Left ventricle myocardium inferior (tissue), 1 donor: ENCODE results near the gene SLC22A7. TPM values are rescaled to one million over a fixed set of nuclear protein-coding genes. Genes with fewer than 3 reads are reported as not detected.

Experiments used
- DNase-seq: peaks from one replicate; pipeline ENCODE4 v3.0.0-alpha.2; 2020
- H3K27ac ChIP-seq: fragments of 200-600 bp; replicated peaks from 2 replicates; pipeline ENCODE4 v1.8.0; 2021
- H3K27me3 ChIP-seq: fragments of 200-600 bp; 2 replicates; pipeline ENCODE4 v1.8.0; 2021; ENCODE audit warnings: low read depth
- H3K36me3 ChIP-seq: fragments of 200-600 bp; 2 replicates; pipeline ENCODE4 v1.8.0; 2021
- H3K4me1 ChIP-seq: fragments of 200-600 bp; 2 replicates; pipeline ENCODE4 v1.8.0; 2021
- H3K4me3 ChIP-seq: fragments of 200-600 bp; 2 replicates; pipeline ENCODE4 v1.8.0; 2021; ENCODE audit warnings: mild to moderate bottlenecking, moderate library complexity
- H3K9me3 ChIP-seq: fragments of 200-600 bp; replicated peaks from 2 replicates; pipeline ENCODE4 v1.8.0; 2021
- CTCF ChIP-seq: fragments of 200-600 bp; IDR thresholded peaks from 2 replicates; pipeline ENCODE4 v1.8.0; 2021; ENCODE audit warnings: antibody characterized with exemption, mild to moderate bottlenecking, borderline replicate concordance
- intact Hi-C: fragments of 100-400 bp; cut with micrococcal nuclease; formaldehyde crosslinking; loops from one replicate; pipeline ENCODE4 v1.11.0; 2022
- total RNA-seq: library from RNA; stranded (reverse); fragmentation: NEBNext Ultra II Directional; extraction: Animal tissue kit (Norgen Biotek cat#: 25700); gene quantifications from one replicate; pipeline ENCODE4 v1.2.1, GENCODE V29; 2021
- donor health status: DM: no; HTN: yes; CAD: no; lungs with severe emphysema.

SLC22A7 gene
- total RNA-seq, 1 donor from 2014 or later, result not detected

DNA sequence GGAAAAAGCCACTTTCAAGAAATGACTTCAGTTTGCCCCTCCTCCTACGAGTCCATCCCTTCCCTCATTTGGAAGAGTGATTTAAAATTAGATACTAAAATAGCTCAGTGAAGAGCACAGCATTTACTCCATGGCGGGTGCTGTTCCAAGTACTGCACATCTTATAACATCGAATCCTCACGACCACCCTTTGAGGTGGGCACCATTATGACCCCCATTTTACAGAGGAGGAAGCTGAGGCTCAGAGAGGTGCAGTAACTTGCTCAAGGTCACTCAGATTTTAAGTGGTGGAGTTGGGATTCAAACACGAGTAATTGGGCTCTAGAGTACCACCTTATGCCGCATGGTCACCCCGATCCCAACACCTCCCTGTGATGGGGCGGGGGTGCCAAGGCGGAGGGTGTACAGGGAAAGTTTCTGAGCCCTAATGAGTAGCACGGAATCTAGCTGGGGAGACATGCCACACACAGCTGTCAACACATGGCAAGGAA is 29.2 kb upstream of the SLC22A7 start:
- Histone ChIP-seq H3K4me3 (peak overlapping the region; percentile 51), H3K27me3 (peaks cover 33% of the 10 kb centered on the region), H3K27ac (peak overlapping the region; percentile 86), H3K36me3 (no peaks in the 10 kb centered on the region), H3K4me1 (peaks cover 35% of the 10 kb centered on the region), H3K9me3 (no peaks in the 10 kb centered on the region)
- DNase-seq, result no peak
- intact Hi-C loops, result loop anchor here (10.0 kb wide), 1 partner anchor 76 kb away; no protein-coding TSS in a partner anchor
- TF ChIP-seq CTCF, result no peak

DNA sequence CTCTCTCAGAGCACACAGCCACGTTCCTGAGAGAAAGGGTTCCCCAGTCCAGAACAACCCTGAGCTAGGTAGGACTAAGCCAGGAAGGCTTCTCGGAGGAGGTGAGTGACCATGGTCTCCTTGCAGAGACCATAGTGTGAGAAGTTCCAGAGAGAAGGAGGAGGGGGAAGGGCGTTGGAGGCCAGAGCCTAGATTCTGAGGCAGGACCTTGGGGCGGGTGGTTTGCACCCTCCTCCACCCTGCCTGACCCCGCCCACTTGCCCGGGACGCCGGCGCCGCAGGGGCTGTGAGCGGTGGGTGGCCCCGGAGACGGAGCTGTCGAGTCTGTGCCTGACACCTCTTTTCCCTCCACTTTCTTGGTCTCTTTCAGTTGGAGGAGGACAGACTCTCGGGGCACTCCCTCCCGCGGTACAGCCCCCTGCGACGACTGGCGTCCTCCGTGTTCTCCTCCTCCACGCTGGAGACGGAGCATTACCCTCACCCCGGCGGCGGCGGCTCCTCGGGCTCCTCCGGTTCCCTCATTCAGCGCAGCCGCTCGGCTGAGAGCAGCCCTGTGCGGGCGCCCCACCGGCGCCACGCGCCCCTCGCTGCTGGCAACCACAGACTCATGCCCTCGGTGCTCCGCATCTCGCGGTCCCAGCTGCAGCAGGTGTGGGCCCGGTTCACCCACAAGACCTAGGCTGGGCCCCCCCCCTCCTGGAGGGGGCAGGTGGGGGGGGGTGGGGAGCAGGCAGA is 28.6 kb upstream of the SLC22A7 start:
- H3K27me3 ChIP-seq, result peaks cover 39% of the 10 kb centered on the region
- H3K9me3 ChIP-seq, result no peaks in the 10 kb centered on the region
- peak overlapping the region; percentile 51 for H3K4me3 ChIP-seq
- no peaks in the 10 kb centered on the region for H3K36me3 ChIP-seq
- peaks cover 35% of the 10 kb centered on the region for H3K4me1 ChIP-seq
- DNase-seq, result no peak
- TF ChIP-seq CTCF, result no peak
- H3K27ac ChIP-seq, result peak overlapping the region; percentile 86
- intact Hi-C loops, result loop anchor here (10.0 kb wide), 1 partner anchor 75 kb away; no protein-coding TSS in a partner anchor

- Histone ChIP-seq H3K27ac (peak overlapping the region; percentile 50), H3K4me3 (no peak overlapping the region), H3K27me3 (peaks cover 57% of the 10 kb centered on the region), H3K36me3 (no peaks in the 10 kb centered on the region), H3K4me1 (peaks cover 50% of the 10 kb centered on the region), H3K9me3 (no peaks in the 10 kb centered on the region)
- intact Hi-C loops, result no loop called here
- TF ChIP-seq CTCF, result no peak
- no peak for DNase-seq
These were observed 26.8 kb upstream of the SLC22A7 start for GRCh38 chr6:43271103-43271815.

DNA sequence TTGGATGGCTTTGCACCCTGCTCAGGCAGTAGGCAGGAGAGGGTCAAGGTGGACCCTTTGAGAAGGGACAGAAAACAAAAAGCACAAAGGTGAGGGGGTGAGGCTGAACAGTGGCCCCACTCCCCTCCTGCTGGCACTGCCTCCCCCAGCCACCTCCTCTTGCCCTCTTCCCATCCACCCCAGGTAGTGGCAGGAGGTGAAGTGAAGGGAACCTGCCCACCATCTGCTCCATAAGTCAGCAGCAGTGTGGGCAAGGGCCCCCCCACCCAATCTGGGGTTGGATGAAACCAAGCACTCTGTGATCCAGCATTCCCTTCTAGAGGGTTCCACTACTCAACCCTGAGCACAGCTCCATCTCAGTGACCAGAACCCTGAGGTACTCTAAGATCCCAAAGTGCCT is 26.1 kb upstream of the SLC22A7 start:
- intact Hi-C loops, result no loop called here
- H3K36me3 ChIP-seq, result no peaks in the 10 kb centered on the region

More for the DNA sequence above, 26.1 kb upstream of the SLC22A7 start:
- DNase-seq, result no peak
- H3K9me3 ChIP-seq, result no peaks in the 10 kb centered on the region
- peaks cover 64% of the 10 kb centered on the region for H3K27me3 ChIP-seq
- H3K4me1 ChIP-seq, result peaks cover 52% of the 10 kb centered on the region
- no peak overlapping the region for H3K4me3 ChIP-seq
- TF ChIP-seq CTCF, result no peak
- no peak overlapping the region for H3K27ac ChIP-seq
